DOHH2 (cell line): ENCODE data around the gene CDH12.

ENCODE experiments used
- H3F3A ChIP-seq: fragments of 200-600 bp; sonication (generic), shearing (Covaris generic); 2 replicates; pipeline ENCODE4 v1.6.0; 2016; ENCODE audit warnings: antibody characterized with exemption, mild to moderate bottlenecking; ENCODE audit not compliant: control insufficient read depth, insufficient read depth
- H3K27ac ChIP-seq: fragments of 200-600 bp; sonication (generic); 2 replicates; pipeline ENCODE4 v1.5.1; 2014; ENCODE audit warnings: low read depth, mild to moderate bottlenecking, low read length, moderate library complexity
- H3K27me3 ChIP-seq: fragments of 200-600 bp; sonication (generic); 2 replicates; pipeline ENCODE4 v1.6.1; 2014; ENCODE audit warnings: mild to moderate bottlenecking, low read length, mixed read lengths; ENCODE audit not compliant: control insufficient read depth
- H3K36me3 ChIP-seq: fragments of 200-600 bp; sonication (generic); 2 replicates; pipeline ENCODE4 v1.6.1; 2014; ENCODE audit warnings: mild to moderate bottlenecking, low read length, moderate library complexity, mixed read lengths; ENCODE audit not compliant: control insufficient read depth
- H3K4me1 ChIP-seq: fragments of 200-600 bp; sonication (generic); 2 replicates; pipeline ENCODE4 v1.6.1; 2014; ENCODE audit warnings: mild to moderate bottlenecking, low read length, mixed read lengths; ENCODE audit not compliant: control insufficient read depth
- H3K4me2 ChIP-seq: fragments of 200-600 bp; sonication (generic); 2 replicates; pipeline ENCODE4 v1.6.0; 2014; ENCODE audit warnings: mild to moderate bottlenecking, low read length, moderate library complexity
- H3K4me3 ChIP-seq: fragments of 200-600 bp; sonication (generic); 2 replicates; pipeline ENCODE4 v1.5.1; 2014; ENCODE audit warnings: mild to moderate bottlenecking, low read length, mixed read lengths
- H3K79me2 ChIP-seq: fragments of 200-600 bp; sonication (generic); 2 replicates; pipeline ENCODE4 v1.6.1; 2014; ENCODE audit warnings: mild to moderate bottlenecking, low read length, mixed read lengths; ENCODE audit not compliant: control insufficient read depth
- H3K9me2 ChIP-seq: fragments of 200-600 bp; sonication (generic); replicated peaks from 2 replicates; pipeline ENCODE4 v1.6.1; 2014; ENCODE audit warnings: mild to moderate bottlenecking, low read length, mixed read lengths; ENCODE audit not compliant: control insufficient read depth
- H3K9me3 ChIP-seq: fragments of 200-600 bp; sonication (generic); 2 replicates; pipeline ENCODE4 v1.6.1; 2014; ENCODE audit warnings: antibody characterized with exemption, low read length, mixed read lengths; ENCODE audit not compliant: control insufficient read depth, insufficient read depth
- H4K20me1 ChIP-seq: fragments of 200-600 bp; sonication (generic); 2 replicates; pipeline ENCODE4 v1.6.0; 2014; ENCODE audit warnings: low read depth, mild to moderate bottlenecking, antibody characterized with exemption, low read length, moderate library complexity; ENCODE audit not compliant: control insufficient read depth, insufficient read depth
- EZH2phosphoT487 ChIP-seq: fragments of 200-600 bp; sonication (generic); IDR thresholded peaks from 2 replicates; pipeline ENCODE4 v1.6.1; 2017; ENCODE audit warnings: borderline replicate concordance, mild to moderate bottlenecking, antibody characterized with exemption, low read length, moderate library complexity, mixed read lengths
- TF ChIP-seq, protein P1 (sequence below): fragments of 200-600 bp; sonication (generic); IDR thresholded peaks from one replicate; pipeline ENCODE4 v1.5.1; 2014; ENCODE audit warnings: antibody characterized with exemption, mild to moderate bottlenecking, low read depth, low read length; ENCODE audit not compliant: poor library complexity, severe bottlenecking

The CDH12 gene

GRCh38 chr5:22058620-22059019, 794.5 kb downstream of the CDH12 start:
- Histone ChIP-seq H3F3A (no peaks in the 10 kb centered on the region), H3K9me3 (no peaks in the 10 kb centered on the region)

GRCh38 chr5:22057012-22057411, 796.1 kb downstream of the CDH12 start:
- no peaks in the 10 kb centered on the region for H4K20me1 ChIP-seq
- H3K4me3 ChIP-seq: no peak overlapping the region
- no peak overlapping the region for H3K27ac ChIP-seq
- no peaks in the 10 kb centered on the region for H3K79me2 ChIP-seq
- H3K4me1 ChIP-seq: no peaks in the 10 kb centered on the region
- H3K36me3 ChIP-seq: no peaks in the 10 kb centered on the region
- H3K9me2 ChIP-seq: no peaks in the 10 kb centered on the region
- no peaks in the 10 kb centered on the region for H3F3A ChIP-seq
- no peaks in the 10 kb centered on the region for H3K9me3 ChIP-seq
- no peaks in the 10 kb centered on the region for H3K27me3 ChIP-seq
- H3K4me2 ChIP-seq: no peak overlapping the region
- no peak for TF ChIP-seq EZH2phosphoT487
- TF ChIP-seq, protein P1, sequence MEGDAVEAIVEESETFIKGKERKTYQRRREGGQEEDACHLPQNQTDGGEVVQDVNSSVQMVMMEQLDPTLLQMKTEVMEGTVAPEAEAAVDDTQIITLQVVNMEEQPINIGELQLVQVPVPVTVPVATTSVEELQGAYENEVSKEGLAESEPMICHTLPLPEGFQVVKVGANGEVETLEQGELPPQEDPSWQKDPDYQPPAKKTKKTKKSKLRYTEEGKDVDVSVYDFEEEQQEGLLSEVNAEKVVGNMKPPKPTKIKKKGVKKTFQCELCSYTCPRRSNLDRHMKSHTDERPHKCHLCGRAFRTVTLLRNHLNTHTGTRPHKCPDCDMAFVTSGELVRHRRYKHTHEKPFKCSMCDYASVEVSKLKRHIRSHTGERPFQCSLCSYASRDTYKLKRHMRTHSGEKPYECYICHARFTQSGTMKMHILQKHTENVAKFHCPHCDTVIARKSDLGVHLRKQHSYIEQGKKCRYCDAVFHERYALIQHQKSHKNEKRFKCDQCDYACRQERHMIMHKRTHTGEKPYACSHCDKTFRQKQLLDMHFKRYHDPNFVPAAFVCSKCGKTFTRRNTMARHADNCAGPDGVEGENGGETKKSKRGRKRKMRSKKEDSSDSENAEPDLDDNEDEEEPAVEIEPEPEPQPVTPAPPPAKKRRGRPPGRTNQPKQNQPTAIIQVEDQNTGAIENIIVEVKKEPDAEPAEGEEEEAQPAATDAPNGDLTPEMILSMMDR: no peak

More at GRCh38 chr5:22058620-22059019, 794.5 kb downstream of the CDH12 start:
- no peak overlapping the region for H3K4me2 ChIP-seq
- no peaks in the 10 kb centered on the region for H3K4me1 ChIP-seq
- no peaks in the 10 kb centered on the region for H3K27me3 ChIP-seq
- H4K20me1 ChIP-seq: no peaks in the 10 kb centered on the region
- H3K4me3 ChIP-seq: no peak overlapping the region
- no peaks in the 10 kb centered on the region for H3K9me2 ChIP-seq
- H3K27ac ChIP-seq: no peak overlapping the region
- no peaks in the 10 kb centered on the region for H3K79me2 ChIP-seq
- TF ChIP-seq EZH2phosphoT487: no peak
- TF ChIP-seq, protein P1: no peak
- H3K36me3 ChIP-seq: no peaks in the 10 kb centered on the region

DNA sequence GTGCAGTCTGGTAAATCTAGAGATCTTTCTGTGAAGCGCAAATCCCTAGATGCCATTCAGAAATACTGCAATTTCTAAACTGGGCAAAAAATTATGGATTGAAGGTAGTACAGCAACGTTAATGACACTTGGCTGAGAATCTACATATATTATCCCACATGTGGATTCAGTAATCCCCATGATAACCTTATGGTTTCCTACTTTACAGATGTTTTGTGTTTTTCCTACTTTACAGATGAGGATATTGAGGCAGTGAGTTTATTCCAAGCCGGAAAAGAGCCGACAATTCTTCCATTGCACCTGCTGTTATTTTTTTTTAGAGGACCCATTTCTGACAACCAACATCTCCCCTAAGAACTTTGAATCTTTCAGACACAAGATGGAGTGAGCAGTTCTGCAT, 796.5 kb downstream of the CDH12 start:
- TF ChIP-seq, protein P1: no peak
- TF ChIP-seq EZH2phosphoT487: no peak
- no peaks in the 10 kb centered on the region for H3F3A ChIP-seq

GRCh38 chr5:22053195-22053594, 799.9 kb downstream of the CDH12 start:
- Histone ChIP-seq H3F3A (no peaks in the 10 kb centered on the region), H3K4me1 (no peaks in the 10 kb centered on the region), H4K20me1 (no peaks in the 10 kb centered on the region), H3K79me2 (no peaks in the 10 kb centered on the region), H3K9me2 (no peaks in the 10 kb centered on the region), H3K4me3 (no peak overlapping the region), H3K27me3 (no peaks in the 10 kb centered on the region), H3K27ac (no peak overlapping the region), H3K36me3 (no peaks in the 10 kb centered on the region), H3K4me2 (no peak overlapping the region), H3K9me3 (no peaks in the 10 kb centered on the region)
- TF ChIP-seq, protein P1: no peak
- no peak for TF ChIP-seq EZH2phosphoT487

More for the DNA sequence above, 796.5 kb downstream of the CDH12 start:
- Histone ChIP-seq H3K4me2 (no peak overlapping the region), H3K4me3 (no peak overlapping the region), H3K4me1 (no peaks in the 10 kb centered on the region), H3K9me2 (no peaks in the 10 kb centered on the region), H4K20me1 (no peaks in the 10 kb centered on the region), H3K27ac (no peak overlapping the region), H3K36me3 (no peaks in the 10 kb centered on the region), H3K27me3 (no peaks in the 10 kb centered on the region), H3K79me2 (no peaks in the 10 kb centered on the region), H3K9me3 (no peaks in the 10 kb centered on the region)
